HEK293 (cell line): ENCODE measurements around the gene EIF4EBP3.

Experiments
- CTCF ChIA-PET: fragments of 350-600 bp; formaldehyde crosslinking; extraction: SDS; loops from one replicate; lab custom pipeline; 2021; ENCODE audit warnings: antibody characterized with exemption; lab: Yijun Ruan, JAX
- POLR2A ChIA-PET: fragments of 300-600 bp; formaldehyde crosslinking; extraction: SDS; loops from one replicate; lab custom pipeline; 2020; ENCODE audit warnings: antibody characterized with exemption, inconsistent platforms; lab: Yijun Ruan, JAX
- H3K27ac ChIP-seq: fragments of 200-500 bp; sonication (Bioruptor generic); 2 replicates; pipeline ENCODE4 v1.5.1; 2014; ENCODE audit warnings: low read depth, low read length, control low read depth, inconsistent platforms; ENCODE audit errors: extremely low read depth
- H3K36me3 ChIP-seq, 2 experiments: fragments of 200-500 bp in 1 of 2; sonication (Bioruptor generic) in 1 of 2; 1 replicate in 1 of 2; 2 replicates in 1 of 2; pipeline ENCODE4 v1.5.1; 2014 to 2017; ENCODE audit warnings: inconsistent platforms in 2 of 2, low read length in 2 of 2; ENCODE audit not compliant: control insufficient read depth in 2 of 2, insufficient read depth in 1 of 2
- H3K4me1 ChIP-seq: fragments of 200-500 bp; sonication (Bioruptor generic); 2 replicates; pipeline ENCODE4 v1.5.1; 2014; ENCODE audit warnings: mild to moderate bottlenecking, low read length, inconsistent platforms; ENCODE audit not compliant: control insufficient read depth, insufficient read depth
- H3K4me3 ChIP-seq: 2 replicates; pipeline ENCODE4 v1.5.1; 2011; ENCODE audit warnings: low read depth, mild to moderate bottlenecking, control low read depth, low read length, moderate library complexity
- H3K9me3 ChIP-seq: fragments of 200-500 bp; sonication (Bioruptor generic); 2 replicates; pipeline ENCODE4 v1.5.1; 2014; ENCODE audit warnings: low read depth, low read length, inconsistent platforms; ENCODE audit not compliant: control insufficient read depth, insufficient read depth
- BCL6B ChIP-seq: fragments of 450-650 bp; formaldehyde crosslinking; IDR thresholded peaks from 2 replicates; pipeline ENCODE4 v1.5.1; 2017; ENCODE audit warnings: missing biosample characterization, missing genetic modification characterization
- CTCF ChIP-seq: fragments of 450-650 bp; formaldehyde crosslinking; IDR thresholded peaks from 2 replicates; pipeline ENCODE4 v1.5.1; 2016; ENCODE audit warnings: missing biosample characterization, missing genetic modification characterization
- GLI4 ChIP-seq: fragments of 450-650 bp; formaldehyde crosslinking; IDR thresholded peaks from 2 replicates; pipeline ENCODE4 v1.5.1; 2016; ENCODE audit warnings: missing biosample characterization, missing genetic modification characterization
- KLF17 ChIP-seq: fragments of 450-650 bp; formaldehyde crosslinking; IDR thresholded peaks from 2 replicates; pipeline ENCODE4 v1.5.1; 2016; ENCODE audit warnings: missing biosample characterization, missing genetic modification characterization
- MZF1 ChIP-seq: fragments of 450-650 bp; formaldehyde crosslinking; IDR thresholded peaks from 2 replicates; pipeline ENCODE4 v1.5.1; 2017; ENCODE audit warnings: missing biosample characterization, missing genetic modification characterization, borderline replicate concordance
- ZBTB6 ChIP-seq: fragments of 450-650 bp; formaldehyde crosslinking; IDR thresholded peaks from 2 replicates; pipeline ENCODE4 v1.5.1; 2017; ENCODE audit warnings: missing biosample characterization, missing genetic modification characterization
- ZFP69B ChIP-seq: fragments of 450-650 bp; formaldehyde crosslinking; IDR thresholded peaks from 2 replicates; pipeline ENCODE4 v1.5.1; 2016; ENCODE audit warnings: missing biosample characterization, missing genetic modification characterization
- ZNF140 ChIP-seq: fragments of 450-650 bp; formaldehyde crosslinking; IDR thresholded peaks from 2 replicates; pipeline ENCODE4 v1.5.1; 2016; ENCODE audit warnings: missing biosample characterization, missing genetic modification characterization
- ZNF174 ChIP-seq: fragments of 450-650 bp; formaldehyde crosslinking; IDR thresholded peaks from 2 replicates; pipeline ENCODE4 v1.5.0; 2017; ENCODE audit warnings: missing biosample characterization, mild to moderate bottlenecking, missing genetic modification characterization
- ZNF214 ChIP-seq: fragments of 450-650 bp; formaldehyde crosslinking; IDR thresholded peaks from 2 replicates; pipeline ENCODE4 v1.5.1; 2017; ENCODE audit warnings: missing biosample characterization, mild to moderate bottlenecking, missing genetic modification characterization, borderline replicate concordance
- ZNF280D ChIP-seq: fragments of 450-650 bp; formaldehyde crosslinking; IDR thresholded peaks from 2 replicates; pipeline ENCODE4 v1.5.1; 2016; ENCODE audit warnings: missing biosample characterization, missing genetic modification characterization
- ZNF324 ChIP-seq: fragments of 450-650 bp; formaldehyde crosslinking; IDR thresholded peaks from 2 replicates; pipeline ENCODE4 v1.5.1; 2016; ENCODE audit warnings: missing biosample characterization, missing genetic modification characterization
- ZNF362 ChIP-seq: fragments of 450-650 bp; formaldehyde crosslinking; IDR thresholded peaks from 2 replicates; pipeline ENCODE4 v1.5.1; 2016; ENCODE audit warnings: missing biosample characterization, missing genetic modification characterization
- ZNF37A ChIP-seq: fragments of 450-650 bp; IDR thresholded peaks from 2 replicates; pipeline ENCODE4 v1.5.1; 2018; ENCODE audit warnings: missing biosample characterization, missing genetic modification characterization
- ZNF426 ChIP-seq: fragments of 450-650 bp; formaldehyde crosslinking; IDR thresholded peaks from 2 replicates; pipeline ENCODE4 v1.5.1; 2017; ENCODE audit warnings: missing biosample characterization, missing genetic modification characterization, mild to moderate bottlenecking, inconsistent platforms, moderate library complexity
- ZNF48 ChIP-seq: fragments of 450-650 bp; formaldehyde crosslinking; IDR thresholded peaks from 2 replicates; pipeline ENCODE4 v1.5.1; 2016; ENCODE audit warnings: missing biosample characterization, missing genetic modification characterization
- ZNF549 ChIP-seq: fragments of 450-650 bp; IDR thresholded peaks from 2 replicates; pipeline ENCODE4 v1.5.1; 2018; ENCODE audit warnings: missing biosample characterization, missing genetic modification characterization, mild to moderate bottlenecking, inconsistent platforms, moderate library complexity
- ZNF561 ChIP-seq: fragments of 450-650 bp; IDR thresholded peaks from 2 replicates; pipeline ENCODE4 v1.5.1; 2018; ENCODE audit warnings: missing biosample characterization, missing genetic modification characterization, borderline replicate concordance
- ZNF571 ChIP-seq: fragments of 450-650 bp; formaldehyde crosslinking; IDR thresholded peaks from 2 replicates; pipeline ENCODE4 v1.5.0; 2017; ENCODE audit warnings: missing biosample characterization, missing genetic modification characterization
- ZSCAN4 ChIP-seq: fragments of 450-650 bp; formaldehyde crosslinking; IDR thresholded peaks from 2 replicates; pipeline ENCODE4 v1.5.1; 2017; ENCODE audit warnings: missing biosample characterization, missing genetic modification characterization

Gene EIF4EBP3

GRCh38 chr5:140565780-140566095 lies 18.3 kb downstream of the EIF4EBP3 start:
- ChIA-PET POLR2A (interaction anchor here (1.0 to 2.6 kb wide), 3 partner anchors 8 to 82 kb away, joined by 3 to 14 read pairs (median 3); partner anchors contain the start of genes IK, NDUFA2, SRA1 and TMCO6), CTCF (interaction anchor here (0.7 to 1.1 kb wide), 2 partner anchors 72 to 326 kb away, joined by 3 to 4 read pairs; no protein-coding TSS in a partner anchor)
- H3K4me1 ChIP-seq = 0 out of 2 replicates have a peak, but pooled peaks cover 3% of the 10 kb centered on the region
- no peak overlapping the region for H3K27ac ChIP-seq
- H3K9me3 ChIP-seq = no peaks in the 10 kb centered on the region
- TF ChIP-seq ZNF140 (tag by site-specific recombination) (no peak), BCL6B (tag by site-specific recombination) (no peak), ZBTB6 (tag by site-specific recombination) (no peak), ZNF280D (tag by site-specific recombination) (no peak), ZNF37A (no peak), ZNF571 (tag by site-specific recombination) (no peak), ZNF561 (tag by site-specific recombination) (no peak), ZNF48 (tag by site-specific recombination) (no peak), ZFP69B (tag by site-specific recombination) (no peak), CTCF (tag by site-specific recombination) (no peak), ZSCAN4 (tag by site-specific recombination) (no peak), ZNF174 (no peak), MZF1 (no peak), ZNF426 (tag by site-specific recombination) (no peak), ZNF324 (tag by site-specific recombination) (no peak), KLF17 (tag by site-specific recombination) (no peak), ZNF214 (tag by site-specific recombination) (no peak), ZNF549 (tag by site-specific recombination) (no peak), GLI4 (tag by site-specific recombination) (no peak), ZNF362 (tag by site-specific recombination) (no peak)
- H3K4me3 ChIP-seq = no peak overlapping the region
- peaks cover 6 to 51% of the 10 kb centered on the region in 2 experiments; a peak in 2 of 3 replicates for H3K36me3 ChIP-seq
